Measurements from ENCODE around the gene TXNRD1.
"Not testable (repeated sequence)": the region's sequence is repeated elsewhere in the genome, so short reads cannot be mapped to it uniquely, and the experiment has no call there.

Gene TXNRD1

DNA sequence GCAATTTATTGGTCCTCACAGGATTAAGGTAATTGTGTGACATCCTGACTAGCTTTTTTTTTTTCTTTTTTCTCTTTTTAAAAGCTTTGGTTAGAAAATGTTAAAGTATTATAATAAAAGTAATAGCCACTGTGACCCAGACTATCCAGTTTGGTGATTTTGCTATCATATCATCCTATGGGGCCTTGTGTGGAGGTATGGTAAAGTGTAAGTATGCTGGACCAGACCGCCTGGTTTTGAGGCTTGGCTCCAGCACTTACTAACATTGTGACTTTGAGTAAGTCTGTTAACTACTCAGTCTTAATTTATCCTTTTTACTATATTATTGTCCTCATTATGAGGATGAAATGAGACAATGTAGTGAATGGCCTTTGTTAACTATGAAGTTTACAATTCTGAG, 103.4 kb downstream of the TXNRD1 start:
- in situ Hi-C loops (cut with MboI; ENCODE audit: low sequenced_read_pairs): no loop called here

DNA sequence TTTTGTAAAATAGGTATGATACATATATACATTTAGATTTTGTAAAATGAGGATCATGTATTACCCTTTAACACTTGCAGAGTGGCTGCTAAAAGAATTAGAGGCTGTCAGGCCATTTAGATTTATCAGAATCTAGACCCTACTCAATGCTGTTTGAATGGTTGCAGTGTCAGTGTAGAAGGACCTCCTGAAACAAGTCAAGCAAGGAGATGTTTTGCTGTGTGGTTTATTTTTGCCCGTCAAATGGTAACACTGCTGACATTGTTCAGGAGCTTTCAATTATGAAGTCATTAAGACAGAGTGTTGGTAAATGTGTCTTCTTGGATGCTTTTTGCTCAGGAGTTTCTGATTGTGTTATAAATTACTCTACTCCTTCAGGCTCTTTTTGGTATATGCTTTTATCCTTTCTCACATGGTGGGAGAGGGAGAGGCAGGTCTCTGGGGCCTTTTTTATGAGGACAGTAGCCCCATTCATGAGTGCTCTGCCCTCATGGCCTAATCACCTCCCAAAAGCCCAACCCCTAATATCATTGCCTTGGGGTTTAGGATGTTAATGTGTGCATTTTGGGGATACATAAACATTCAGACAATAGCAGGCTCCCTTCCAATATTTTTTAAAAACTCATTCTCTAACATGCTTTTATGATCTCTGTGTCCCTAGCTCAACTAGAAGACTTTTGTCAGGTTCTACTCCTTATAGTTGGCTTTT, 104.5 kb downstream of the TXNRD1 start:
- in situ Hi-C loops (cut with MboI; ENCODE audit: low sequenced_read_pairs): no loop called here

- in situ Hi-C loops (cut with MboI; ENCODE audit: low sequenced_read_pairs): no loop called here
These were observed 105.0 kb downstream of the TXNRD1 start for GRCh38 chr12:104320627-104321024.

DNA sequence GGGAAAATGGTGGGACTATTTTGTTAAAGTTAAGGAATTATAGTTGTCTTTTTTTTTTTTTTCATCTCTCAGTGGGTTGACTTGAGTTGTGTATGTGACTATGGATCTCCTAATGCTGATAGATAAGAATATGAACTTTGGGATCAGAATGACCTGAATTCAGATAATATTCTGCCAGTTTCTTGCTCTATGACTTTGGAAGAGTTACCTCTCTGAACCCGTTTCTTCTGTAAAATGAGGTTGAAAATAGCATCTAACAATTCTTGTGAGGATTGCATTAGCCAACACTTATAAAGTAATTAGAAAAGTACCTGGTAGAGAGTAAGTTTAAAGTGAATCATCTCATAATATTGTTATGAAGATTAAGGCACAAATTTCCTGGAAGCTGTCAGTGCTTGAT, 106.4 kb downstream of the TXNRD1 start:
- in situ Hi-C loops (cut with MboI; ENCODE audit: low sequenced_read_pairs): no loop called here

DNA sequence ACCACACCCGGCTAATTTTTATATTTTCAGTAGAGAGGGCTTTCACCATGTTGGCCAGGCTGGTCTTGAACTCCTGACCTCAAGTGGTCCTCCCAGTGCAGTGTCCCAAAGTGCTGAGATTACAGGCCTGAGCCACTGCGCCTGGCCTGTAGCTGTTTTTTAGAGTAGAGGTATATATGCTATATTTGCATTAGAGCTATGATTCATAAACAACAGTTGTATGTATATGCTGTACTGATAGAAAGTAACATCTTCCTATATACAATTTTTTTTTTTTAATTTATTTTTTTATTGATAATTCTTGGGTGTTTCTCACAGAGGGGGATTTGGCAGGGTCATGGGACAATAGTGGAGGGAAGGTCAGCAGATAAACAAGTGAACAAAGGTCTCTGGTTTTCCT, 107.0 kb downstream of the TXNRD1 start:
- in situ Hi-C loops (cut with MboI; ENCODE audit: low sequenced_read_pairs): not testable (repeated sequence)

GRCh38 chr12:104323899-104324298, 108.3 kb downstream of the TXNRD1 start:
- in situ Hi-C loops (cut with MboI; ENCODE audit: low sequenced_read_pairs): no loop called here

GRCh38 chr12:104328278-104328677, 112.7 kb downstream of the TXNRD1 start:
- in situ Hi-C loops (cut with MboI; ENCODE audit: low sequenced_read_pairs): not testable (repeated sequence)

DNA sequence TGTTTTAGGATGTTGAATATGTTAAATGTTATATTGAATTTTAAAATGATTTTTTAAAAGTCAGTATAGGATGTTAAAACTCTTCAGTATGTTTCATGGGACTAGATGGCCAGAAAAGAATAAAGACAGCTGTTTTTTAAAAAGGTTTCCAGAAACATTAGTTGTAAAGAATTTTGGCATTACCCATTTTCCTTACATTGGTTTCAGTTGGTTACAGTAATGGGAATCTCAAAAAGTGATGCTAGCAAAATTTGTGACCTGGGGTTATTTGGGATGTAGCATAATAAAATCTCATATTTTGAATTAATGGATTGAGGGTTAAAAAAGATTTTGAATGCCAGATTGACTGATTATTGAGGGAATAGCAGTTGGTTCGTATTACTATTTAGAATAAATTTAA, 113.2 kb downstream of the TXNRD1 start:
- in situ Hi-C loops (cut with MboI; ENCODE audit: low sequenced_read_pairs): no loop called here

DNA sequence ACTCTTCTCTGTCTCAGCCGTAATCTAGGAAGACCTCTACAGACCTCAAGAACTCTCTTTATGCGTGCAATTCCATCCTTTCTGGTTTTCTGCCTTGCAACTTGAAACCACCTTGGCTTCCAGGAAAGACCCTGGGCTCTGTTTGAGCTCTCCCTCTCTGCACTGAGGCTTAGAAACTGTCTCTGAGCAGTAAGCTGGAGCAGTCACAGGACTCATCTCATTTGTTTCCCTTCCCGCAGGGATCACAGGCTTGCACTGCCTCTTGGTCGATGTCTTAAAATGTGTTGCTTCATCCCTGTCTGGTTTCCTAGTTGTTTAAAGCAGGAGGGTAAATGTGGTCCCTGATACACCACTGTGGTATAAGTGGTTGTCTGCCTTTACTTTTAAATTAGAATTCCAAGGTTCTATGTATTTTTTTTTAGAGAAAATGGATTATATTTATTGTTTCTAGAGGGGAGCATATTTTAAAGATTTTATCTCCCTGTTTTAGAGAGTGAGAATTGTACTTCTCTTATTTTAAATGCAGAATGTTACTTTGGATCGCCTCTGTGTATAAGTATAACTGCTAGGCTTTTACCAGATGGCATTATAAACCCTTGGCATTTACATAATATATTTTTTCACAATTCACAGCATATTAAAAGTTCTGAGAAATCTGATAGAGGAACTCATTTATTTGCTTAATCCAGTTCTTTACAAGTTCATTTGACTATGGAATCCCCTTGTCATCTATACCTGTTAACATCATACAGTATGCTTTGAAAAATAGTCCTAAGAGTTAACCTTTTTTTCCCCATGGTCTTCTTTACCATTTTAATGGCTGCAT, 114.3 kb downstream of the TXNRD1 start:
- in situ Hi-C loops (cut with MboI; ENCODE audit: low sequenced_read_pairs): no loop called here

DNA sequence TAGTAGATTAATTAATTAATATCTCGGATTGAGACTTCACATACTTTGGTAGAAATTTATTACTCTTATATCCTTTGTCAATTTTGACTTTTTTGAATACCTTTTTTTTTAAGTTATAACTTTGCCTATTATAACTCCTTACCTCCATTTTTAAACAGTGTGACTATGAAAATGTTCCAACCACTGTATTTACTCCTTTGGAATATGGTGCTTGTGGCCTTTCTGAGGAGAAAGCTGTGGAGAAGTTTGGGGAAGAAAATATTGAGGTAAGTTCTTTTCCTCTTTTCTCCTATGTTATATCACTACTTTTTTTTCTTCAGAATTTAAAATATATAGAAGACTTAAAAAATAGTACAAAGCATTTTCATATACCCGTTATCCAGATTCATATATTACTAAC, 115.8 kb downstream of the TXNRD1 start:
- in situ Hi-C loops (cut with MboI; ENCODE audit: low sequenced_read_pairs): no loop called here

GRCh38 chr12:104332273-104332672, 116.7 kb downstream of the TXNRD1 start:
- in situ Hi-C loops (cut with MboI; ENCODE audit: low sequenced_read_pairs): not testable (repeated sequence)

DNA sequence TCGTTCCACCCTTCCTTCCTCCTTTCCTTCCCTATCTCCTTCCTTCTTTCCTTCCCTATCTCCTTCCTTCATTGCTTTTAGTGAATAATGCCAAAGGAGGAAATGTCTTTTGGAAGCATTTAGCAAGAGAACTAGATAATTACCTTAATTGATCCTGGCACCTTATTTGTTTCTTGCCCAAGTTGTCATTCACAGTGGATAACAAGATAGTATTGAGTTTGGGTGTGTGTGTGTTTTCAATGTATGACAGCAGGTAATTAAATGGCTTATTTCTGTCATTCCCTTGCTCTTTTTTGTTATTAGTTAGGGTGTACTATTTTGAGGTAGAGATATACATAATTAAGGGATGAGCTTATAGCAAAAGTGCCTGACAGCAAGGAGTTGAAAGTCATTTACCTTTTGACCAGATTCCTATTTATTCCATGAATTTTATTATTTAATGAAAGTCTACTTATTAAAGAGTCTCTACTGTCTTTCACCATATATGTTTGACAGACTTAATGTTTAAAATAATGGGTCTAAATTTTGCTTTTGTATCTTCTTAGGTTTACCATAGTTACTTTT, 118.2 kb downstream of the TXNRD1 start:
- in situ Hi-C loops (cut with MboI; ENCODE audit: low sequenced_read_pairs): no loop called here

- in situ Hi-C loops (cut with MboI; ENCODE audit: low sequenced_read_pairs): no loop called here
These were observed 119.0 kb downstream of the TXNRD1 start for GRCh38 chr12:104334581-104334980.

- in situ Hi-C loops (cut with MboI; ENCODE audit: low sequenced_read_pairs): no loop called here
These were observed 120.5 kb downstream of the TXNRD1 start for GRCh38 chr12:104336115-104336514.

DNA sequence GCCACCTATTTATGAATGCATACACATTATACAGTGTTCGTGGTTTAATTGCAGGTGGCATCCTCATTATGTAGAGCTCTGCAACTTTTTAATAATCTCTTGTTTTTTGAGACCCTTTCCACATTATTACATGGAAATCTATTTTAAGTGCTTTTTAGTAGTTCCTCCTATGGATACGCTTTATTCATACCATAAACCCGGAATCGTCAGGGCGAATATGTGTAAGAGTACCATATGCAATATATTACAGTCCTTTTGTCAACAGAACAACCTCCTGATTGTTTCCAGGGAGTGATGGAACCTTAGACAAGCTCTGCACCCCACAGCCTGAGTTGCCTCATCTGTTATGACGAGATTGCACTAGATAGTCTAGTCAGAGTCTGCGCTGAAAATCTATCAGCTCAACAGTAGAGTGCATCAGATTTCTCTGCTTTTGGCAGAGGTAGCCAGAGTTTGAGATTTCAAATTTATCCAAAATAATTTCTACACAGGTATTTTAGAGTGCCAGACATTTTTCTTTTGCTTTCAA, 121.5 kb downstream of the TXNRD1 start:
- in situ Hi-C loops (cut with MboI; ENCODE audit: low sequenced_read_pairs): no loop called here

DNA sequence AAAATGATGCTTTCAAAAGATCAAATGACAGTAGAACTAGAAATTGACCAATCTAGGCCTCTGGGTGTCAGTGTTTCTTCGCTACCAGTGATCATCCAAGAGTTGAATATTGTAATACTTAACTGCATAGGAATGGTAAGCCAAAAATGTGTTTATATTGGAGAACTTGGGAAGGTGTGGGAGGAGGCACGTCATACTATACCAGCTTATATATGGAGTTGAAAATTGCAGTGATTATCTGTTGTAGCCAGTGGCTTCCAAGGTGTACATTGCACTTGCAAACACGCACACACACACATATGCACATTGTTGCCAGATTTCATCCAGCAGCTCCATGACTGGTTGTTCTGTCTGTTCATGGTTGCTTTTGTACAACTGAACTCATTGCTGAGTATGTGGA, 124.1 kb downstream of the TXNRD1 start:
- in situ Hi-C loops (cut with MboI; ENCODE audit: low sequenced_read_pairs): no loop called here

GRCh38 chr12:104340177-104340576, 124.6 kb downstream of the TXNRD1 start:
- in situ Hi-C loops (cut with MboI; ENCODE audit: low sequenced_read_pairs): no loop called here

- in situ Hi-C loops (cut with MboI; ENCODE audit: low sequenced_read_pairs): no loop called here
These were observed 125.5 kb downstream of the TXNRD1 start for GRCh38 chr12:104340925-104341611.

GRCh38 chr12:104342147-104342546, 126.6 kb downstream of the TXNRD1 start:
- in situ Hi-C loops (cut with MboI; ENCODE audit: low sequenced_read_pairs): no loop called here

- in situ Hi-C loops (cut with MboI; ENCODE audit: low sequenced_read_pairs): no loop called here
These were observed 127.2 kb downstream of the TXNRD1 start for GRCh38 chr12:104342635-104343249.

GRCh38 chr12:104344682-104345081, 129.1 kb downstream of the TXNRD1 start:
- in situ Hi-C loops (cut with MboI; ENCODE audit: low sequenced_read_pairs): no loop called here
